ENCODE data around the gene SLC16A10. TPM values are rescaled to one million over a fixed set of nuclear protein-coding genes. Genes with fewer than 3 reads are reported as not detected.
A peak's percentile ranks its signal among the peaks of the same experiment; 100 is the strongest.

SLC16A10 gene
- total RNA-seq, 2 donors from 2014 or later = 4.8 to 9.5 TPM

GRCh38 chr6:111260570-111261298 is 173.4 kb downstream of the SLC16A10 start:
- ATAC-seq = no peak
- no peak for DNase-seq
- intact Hi-C loops (cut with DNase I) = no loop called here

GRCh38 chr6:111263837-111264236 is 176.5 kb downstream of the SLC16A10 start:
- no peak for DNase-seq
- intact Hi-C loops (cut with DNase I) = no loop called here
- ATAC-seq = peak in 1 of 2 donors; percentile 13

GRCh38 chr6:111265842-111266241 is 178.5 kb downstream of the SLC16A10 start:
- intact Hi-C loops (cut with DNase I) = no loop called here
- ATAC-seq (peak in 1 of 2 donors; percentile 43), DNase-seq (no peak)

- no peak for DNase-seq
- intact Hi-C loops (cut with DNase I) = no loop called here
- no peak for ATAC-seq
These were observed 179.0 kb downstream of the SLC16A10 start for GRCh38 chr6:111266276-111266675.

GRCh38 chr6:111267764-111268333 is 180.5 kb downstream of the SLC16A10 start:
- ATAC-seq (no peak), DNase-seq (no peak)
- intact Hi-C loops (cut with DNase I) = no loop called here

- ATAC-seq (no peak), DNase-seq (no peak)
- intact Hi-C loops (cut with DNase I) = no loop called here
These were observed 182.2 kb downstream of the SLC16A10 start for GRCh38 chr6:111269401-111269970.

GRCh38 chr6:111270121-111270520 is 182.8 kb downstream of the SLC16A10 start:
- ATAC-seq (no peak), DNase-seq (no peak)
- intact Hi-C loops (cut with DNase I) = no loop called here

GRCh38 chr6:111274593-111275217 is 187.4 kb downstream of the SLC16A10 start:
- no peak for ATAC-seq
- intact Hi-C loops (cut with DNase I) = no loop called here

GRCh38 chr6:111276335-111276734 is 189.0 kb downstream of the SLC16A10 start:
- no peak for DNase-seq
- ATAC-seq = no peak
- intact Hi-C loops (cut with DNase I) = no loop called here

More at GRCh38 chr6:111274593-111275217, 187.4 kb downstream of the SLC16A10 start:
- no peak for DNase-seq

- intact Hi-C loops (cut with DNase I) = no loop called here
- ATAC-seq (no peak), DNase-seq (no peak)
These were observed 189.4 kb downstream of the SLC16A10 start for GRCh38 chr6:111276736-111277135.

- intact Hi-C loops (cut with DNase I) = no loop called here
- DNase-seq = no peak
- ATAC-seq = no peak
These were observed 190.5 kb downstream of the SLC16A10 start for GRCh38 chr6:111277819-111278218.

GRCh38 chr6:111278731-111279130 is 191.4 kb downstream of the SLC16A10 start:
- no peak for DNase-seq
- intact Hi-C loops (cut with DNase I) = no loop called here
- no peak for ATAC-seq

GRCh38 chr6:111280445-111280955 is 193.2 kb downstream of the SLC16A10 start:
- no peak for ATAC-seq
- intact Hi-C loops (cut with DNase I) = no loop called here
- no peak for DNase-seq

Other genes with a start within 250 kb of the SLC16A10 start
- gene AMD1, start 212.7 kb upstream of the SLC16A10 start, total RNA-seq = 10 to 100 TPM; 38.6 to 62.4 TPM
- 10 to 100 TPM; 80.5 to 86.5 TPM for gene GTF3C6, start 128.8 kb upstream of the SLC16A10 start, total RNA-seq
- 10 to 100 TPM; 24.2 to 29.1 TPM for gene RPF2, start 105.5 kb upstream of the SLC16A10 start, total RNA-seq